NT2/D1 (cell line): ENCODE measurements around the gene EGLN3.

Experiments
- SUZ12 ChIP-seq: IDR thresholded peaks from 2 replicates; pipeline ENCODE4 v1.6.1; 2011; ENCODE audit not compliant: insufficient read length, insufficient read depth; ENCODE audit errors: extremely low read depth
- YY1 ChIP-seq: IDR thresholded peaks from 2 replicates; pipeline ENCODE4 v1.6.1; 2011; ENCODE audit not compliant: insufficient read length, insufficient read depth
- ZNF274 ChIP-seq: IDR thresholded peaks from 2 replicates; pipeline ENCODE4 v1.6.1; 2011; ENCODE audit warnings: mild to moderate bottlenecking, low read depth, low read length

- TF ChIP-seq ZNF274, result no peak
- no peak for TF ChIP-seq SUZ12
- no peak for TF ChIP-seq YY1
These were observed 36.7 kb upstream of the EGLN3 start for GRCh38 chr14:33987565-33988080.
